Keratinocyte (primary cell): ENCODE measurements around the gene SLC39A1.

ENCODE experiments used
- CTCF ChIP-seq, 3 experiments: IDR thresholded peaks in 1 of 3; conservative IDR thresholded peaks in 1 of 3; optimal IDR thresholded peaks in 1 of 3; 2 replicates in 2 of 3; 3 replicates in 1 of 3; pipeline versions ENCODE3 to v1.5.1; 2011; ENCODE audit warnings: low read length in 3 of 3, mild to moderate bottlenecking in 3 of 3, moderate library complexity in 2 of 3, control low read depth in 1 of 3, inconsistent platforms in 1 of 3; ENCODE audit not compliant: insufficient read depth in 2 of 3; ENCODE audit errors: extremely low read depth in 1 of 3
- EZH2 ChIP-seq: IDR thresholded peaks from one replicate; pipeline ENCODE4 v1.6.1; 2012; ENCODE audit warnings: inconsistent platforms, mild to moderate bottlenecking, low read length, moderate library complexity

- TF ChIP-seq EZH2 (no peak), CTCF (optimal IDR thresholded peaks at IDR 0.05 in 1 of 3, IDR thresholded peaks at IDR 0.05 in 1 of 3, conservative IDR thresholded peaks at IDR 0.05 in 1 of 3; ENCODE audit: extremely low read depth in 1 of 3, insufficient read depth in 2 of 3, low read length in 3 of 3) (no peak)
Observed at GRCh38 chr1:153987621-153988020, 24.3 kb upstream of the SLC39A1 start.
